ENCODE measurements around the gene BAG2.

GRCh38 chr6:57216235-57217101 is 44.3 kb downstream of the BAG2 start:
- TF ChIP-seq CTCF (IDR thresholded peaks at IDR 0.05 in 4 of 5, conservative IDR thresholded peaks at IDR 0.05 in 1 of 5) (peak in 1 of 5 experiments; percentile 22), POLR2A (IDR thresholded peaks at IDR 0.05) (no peak)
